Measurements from ENCODE around the gene SERINC5.
A peak's percentile ranks its signal among the peaks of the same experiment; 100 is the strongest.

Gene SERINC5

DNA sequence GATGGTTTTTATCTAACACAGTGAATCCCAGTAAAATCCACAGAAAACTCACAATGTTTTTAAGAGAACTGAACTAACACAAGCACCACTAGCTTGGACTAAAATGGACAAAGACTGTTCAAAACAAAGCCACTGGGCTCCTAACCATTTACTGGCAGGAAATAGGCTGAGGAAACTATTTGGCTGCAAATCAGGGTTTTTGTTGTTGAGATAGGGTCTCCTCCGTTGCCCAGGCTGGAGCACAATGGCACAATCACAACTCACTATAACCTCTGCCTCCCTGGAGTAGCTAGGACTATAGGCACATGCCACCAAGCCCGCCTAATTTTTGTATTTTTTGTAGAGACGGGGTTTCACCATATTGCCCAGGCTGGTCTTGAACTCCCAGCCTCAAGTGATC is 121.0 kb downstream of the SERINC5 start:
- no peak for DNase-seq
- Histone ChIP-seq H3K4me1 (ENCODE audit: control insufficient read depth, insufficient read depth, low read length, poor library complexity, severe bottlenecking) (peaks cover 62% of the 10 kb centered on the region), H3K27ac (ENCODE audit: insufficient read depth, low read length, poor library complexity, severe bottlenecking) (peak overlapping the region; percentile 64)

DNA sequence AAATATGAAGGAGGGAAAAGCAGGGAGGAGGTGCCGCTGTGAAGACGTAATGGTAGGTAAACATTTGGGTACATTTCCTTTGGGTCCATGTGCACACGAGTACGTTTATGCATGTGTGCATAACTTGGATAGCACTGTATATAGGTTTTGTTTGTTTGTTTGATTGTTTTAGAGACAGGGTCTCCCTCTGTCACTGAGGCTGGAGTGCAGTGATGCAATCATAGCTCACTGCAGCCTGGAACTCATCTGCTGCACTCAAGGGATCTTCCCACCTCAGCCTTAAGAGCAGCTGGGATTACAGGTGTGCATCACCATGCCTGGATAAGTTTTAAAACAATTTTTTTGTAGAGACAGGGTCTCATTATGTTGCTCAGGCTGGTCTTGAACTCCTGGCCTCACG is 126.7 kb downstream of the SERINC5 start:
- H3K4me1 ChIP-seq (ENCODE audit: control insufficient read depth, insufficient read depth, low read length, poor library complexity, severe bottlenecking) = peaks cover 43% of the 10 kb centered on the region
- H3K9me3 ChIP-seq (ENCODE audit: control insufficient read depth, low read length) = no peaks in the 10 kb centered on the region
- H3K27ac ChIP-seq (ENCODE audit: insufficient read depth, low read length, poor library complexity, severe bottlenecking) = no peak overlapping the region
- no peak overlapping the region for H3K4me3 ChIP-seq (ENCODE audit: insufficient read depth, low read depth, low read length, poor library complexity, severe bottlenecking)
- H3K36me3 ChIP-seq (ENCODE audit: control insufficient read depth, insufficient read depth, low read length) = peaks cover 3% of the 10 kb centered on the region
- no peaks in the 10 kb centered on the region for H3K27me3 ChIP-seq (replicated peaks; ENCODE audit: control insufficient read depth, insufficient read depth, low read length, poor library complexity, severe bottlenecking)
- DNase-seq = no peak

More for the DNA sequence above, 121.0 kb downstream of the SERINC5 start:
- Histone ChIP-seq H3K36me3 (ENCODE audit: control insufficient read depth, insufficient read depth, low read length) (no peaks in the 10 kb centered on the region), H3K27me3 (replicated peaks; ENCODE audit: control insufficient read depth, insufficient read depth, low read length, poor library complexity, severe bottlenecking) (no peaks in the 10 kb centered on the region), H3K9me3 (ENCODE audit: control insufficient read depth, low read length) (no peaks in the 10 kb centered on the region), H3K4me3 (ENCODE audit: insufficient read depth, low read depth, low read length, poor library complexity, severe bottlenecking) (no peak overlapping the region)

DNA sequence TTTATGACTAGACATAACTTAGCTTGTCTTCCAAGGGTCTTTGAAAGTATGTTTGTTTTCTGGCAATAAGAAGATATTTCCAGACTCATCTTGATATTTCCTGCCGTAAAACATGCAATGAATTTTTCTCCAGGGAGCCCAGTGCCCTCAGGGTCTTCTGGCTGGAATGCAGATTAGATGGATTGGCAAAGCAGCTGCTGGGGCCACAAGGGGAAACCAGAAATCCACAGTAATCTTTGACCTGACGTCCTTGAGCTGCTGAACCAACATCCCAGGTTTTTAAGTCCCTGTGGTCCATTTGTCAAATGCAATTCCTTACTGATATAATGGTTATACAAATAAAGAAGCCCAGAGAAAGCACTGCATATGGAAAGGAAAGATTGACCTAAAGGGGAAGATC is 127.7 kb downstream of the SERINC5 start:
- Histone ChIP-seq H3K4me1 (ENCODE audit: control insufficient read depth, insufficient read depth, low read length, poor library complexity, severe bottlenecking) (peaks cover 34% of the 10 kb centered on the region), H3K4me3 (ENCODE audit: insufficient read depth, low read depth, low read length, poor library complexity, severe bottlenecking) (no peak overlapping the region), H3K27ac (ENCODE audit: insufficient read depth, low read length, poor library complexity, severe bottlenecking) (no peak overlapping the region), H3K27me3 (replicated peaks; ENCODE audit: control insufficient read depth, insufficient read depth, low read length, poor library complexity, severe bottlenecking) (no peaks in the 10 kb centered on the region), H3K9me3 (ENCODE audit: control insufficient read depth, low read length) (no peaks in the 10 kb centered on the region), H3K36me3 (ENCODE audit: control insufficient read depth, insufficient read depth, low read length) (peaks cover 3% of the 10 kb centered on the region)
- no peak for DNase-seq

DNA sequence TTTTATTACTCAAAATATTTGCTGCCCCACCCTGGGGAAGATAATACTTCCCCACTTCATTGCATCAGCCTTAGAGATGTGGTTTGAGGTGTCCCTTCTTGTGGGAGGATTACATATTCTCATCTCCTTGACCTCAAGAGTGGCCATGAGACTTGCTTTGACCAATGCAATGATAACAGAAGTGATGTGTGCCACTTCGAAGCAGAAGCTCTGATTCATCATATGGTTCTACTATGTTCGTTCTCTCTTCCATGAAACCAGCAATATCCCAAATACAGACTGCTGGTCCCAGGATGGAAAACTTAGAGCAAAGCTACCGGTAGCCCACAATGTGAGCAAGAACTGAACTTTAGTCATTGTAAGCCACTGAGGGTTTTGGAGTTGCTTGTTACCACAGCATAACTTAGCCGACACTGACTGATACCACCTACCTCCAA is 128.7 kb downstream of the SERINC5 start:
- peaks cover 3% of the 10 kb centered on the region for H3K36me3 ChIP-seq (ENCODE audit: control insufficient read depth, insufficient read depth, low read length)
- no peaks in the 10 kb centered on the region for H3K9me3 ChIP-seq (ENCODE audit: control insufficient read depth, low read length)
- peaks cover 27% of the 10 kb centered on the region for H3K4me1 ChIP-seq (ENCODE audit: control insufficient read depth, insufficient read depth, low read length, poor library complexity, severe bottlenecking)
- no peak overlapping the region for H3K27ac ChIP-seq (ENCODE audit: insufficient read depth, low read length, poor library complexity, severe bottlenecking)
- no peak overlapping the region for H3K4me3 ChIP-seq (ENCODE audit: insufficient read depth, low read depth, low read length, poor library complexity, severe bottlenecking)
- H3K27me3 ChIP-seq (replicated peaks; ENCODE audit: control insufficient read depth, insufficient read depth, low read length, poor library complexity, severe bottlenecking) = no peaks in the 10 kb centered on the region
- no peak for DNase-seq

DNA sequence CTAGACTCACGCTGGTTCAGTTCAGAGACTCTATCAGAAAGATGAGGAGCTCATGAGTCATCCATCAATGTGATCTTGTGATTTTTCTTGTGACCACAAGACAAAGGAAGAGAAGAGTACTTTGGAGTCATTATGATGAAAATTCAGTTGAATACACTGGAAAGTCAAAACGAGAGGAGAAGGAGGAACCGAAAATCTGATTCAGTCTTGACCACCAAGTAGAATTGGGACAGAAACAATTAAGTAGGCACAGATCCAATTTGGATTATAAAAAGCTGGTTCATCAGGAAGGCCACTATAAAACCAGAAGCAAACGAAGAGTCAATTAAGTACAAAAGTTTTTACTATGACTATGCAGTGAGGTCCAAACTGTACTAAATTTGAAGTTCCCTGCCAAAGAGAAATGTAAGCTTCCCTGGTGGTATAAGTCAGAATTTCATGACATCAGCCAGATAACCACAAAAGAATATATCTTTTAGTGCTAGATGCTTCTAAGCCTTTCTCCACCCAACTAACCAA is 129.8 kb downstream of the SERINC5 start:
- Histone ChIP-seq H3K4me3 (ENCODE audit: insufficient read depth, low read depth, low read length, poor library complexity, severe bottlenecking) (no peak overlapping the region), H3K27me3 (replicated peaks; ENCODE audit: control insufficient read depth, insufficient read depth, low read length, poor library complexity, severe bottlenecking) (no peaks in the 10 kb centered on the region), H3K4me1 (ENCODE audit: control insufficient read depth, insufficient read depth, low read length, poor library complexity, severe bottlenecking) (peaks cover 22% of the 10 kb centered on the region), H3K27ac (ENCODE audit: insufficient read depth, low read length, poor library complexity, severe bottlenecking) (no peak overlapping the region), H3K36me3 (ENCODE audit: control insufficient read depth, insufficient read depth, low read length) (peaks cover 3% of the 10 kb centered on the region), H3K9me3 (ENCODE audit: control insufficient read depth, low read length) (no peaks in the 10 kb centered on the region)
- no peak for DNase-seq

DNA sequence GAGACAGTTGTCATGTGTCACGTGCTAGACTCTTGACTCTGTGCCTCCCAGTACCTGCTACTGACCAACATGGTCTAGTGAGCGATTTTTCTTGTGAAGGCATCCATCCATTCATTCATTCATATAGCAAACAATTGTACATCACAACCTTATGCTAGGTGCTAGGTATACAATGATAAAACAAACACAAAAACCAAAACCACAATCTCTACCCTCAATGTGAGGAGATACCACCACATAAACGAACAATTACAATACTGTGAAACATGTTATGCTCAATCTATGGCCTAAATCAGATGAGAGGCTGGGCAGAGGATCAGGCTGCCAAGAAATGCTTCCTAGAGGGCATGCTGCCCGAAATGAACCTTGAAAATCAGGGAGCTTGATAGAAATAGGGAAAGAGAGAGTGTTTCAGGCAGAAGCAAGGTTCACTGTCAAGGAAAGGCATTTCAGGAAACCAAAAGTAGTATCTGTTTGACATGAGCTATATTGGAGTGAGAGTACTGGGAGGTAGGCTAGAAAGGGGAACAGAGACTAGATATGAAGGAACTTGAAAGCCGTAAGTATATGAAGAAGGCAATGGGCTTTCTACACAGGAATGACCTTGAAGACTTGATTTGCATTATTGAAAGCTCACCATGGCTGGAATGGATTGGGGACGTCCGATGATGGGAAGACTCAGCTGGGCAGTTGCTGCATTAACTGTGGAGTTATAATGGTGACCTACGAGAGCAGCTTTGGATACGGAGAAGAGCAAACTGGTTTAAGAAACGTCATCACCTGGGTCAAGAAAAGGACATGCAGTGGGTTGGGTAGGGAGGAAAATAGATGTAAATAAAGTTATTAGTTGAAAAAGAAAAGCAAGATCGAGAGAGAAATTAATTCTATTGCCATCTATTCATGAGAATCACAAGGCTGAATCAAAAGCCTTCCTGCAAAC is 130.6 kb downstream of the SERINC5 start:
- Histone ChIP-seq H3K9me3 (ENCODE audit: control insufficient read depth, low read length) (no peaks in the 10 kb centered on the region), H3K27me3 (replicated peaks; ENCODE audit: control insufficient read depth, insufficient read depth, low read length, poor library complexity, severe bottlenecking) (no peaks in the 10 kb centered on the region), H3K27ac (ENCODE audit: insufficient read depth, low read length, poor library complexity, severe bottlenecking) (no peak overlapping the region), H3K4me1 (ENCODE audit: control insufficient read depth, insufficient read depth, low read length, poor library complexity, severe bottlenecking) (peaks cover 22% of the 10 kb centered on the region), H3K36me3 (ENCODE audit: control insufficient read depth, insufficient read depth, low read length) (peaks cover 3% of the 10 kb centered on the region), H3K4me3 (ENCODE audit: insufficient read depth, low read depth, low read length, poor library complexity, severe bottlenecking) (no peak overlapping the region)
- DNase-seq = no peak

DNA sequence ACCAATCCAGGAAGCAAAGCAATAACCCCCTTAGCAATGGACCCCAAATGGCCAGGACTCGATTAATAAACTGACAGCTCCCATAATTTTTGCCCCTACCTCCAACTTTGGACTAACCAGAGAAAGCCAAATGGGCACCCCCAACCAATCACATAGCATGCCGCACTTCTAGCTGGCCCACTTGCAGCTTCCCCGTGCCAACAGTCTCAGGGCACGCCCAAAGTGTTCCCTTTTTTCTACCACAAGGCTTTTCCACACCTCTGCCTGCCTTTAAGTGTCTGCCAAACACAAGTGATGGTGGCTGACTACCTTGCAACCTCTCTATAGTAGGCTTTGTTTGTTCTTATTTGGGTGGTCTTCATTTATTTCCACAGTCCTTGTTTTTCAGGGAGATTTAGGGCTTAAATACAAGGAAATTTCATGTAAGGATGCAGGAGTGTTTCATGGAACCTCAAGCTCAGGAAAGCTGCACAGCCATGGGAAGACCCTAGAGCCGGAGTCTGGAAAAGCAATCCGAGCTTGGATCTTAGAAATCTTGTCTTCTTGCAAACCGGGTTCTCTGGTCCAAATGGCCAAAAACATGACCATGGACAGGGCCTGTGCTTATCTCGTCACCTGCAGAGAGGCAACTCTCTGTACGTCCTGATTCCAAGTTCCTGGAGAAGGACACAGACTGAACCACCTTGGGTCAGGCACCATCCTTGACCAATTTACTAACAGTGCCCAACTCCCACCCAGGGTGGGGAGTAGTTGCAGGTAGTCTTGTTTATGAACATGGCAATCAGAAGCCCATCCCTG is 131.5 kb downstream of the SERINC5 start:
- DNase-seq = no peak
- Histone ChIP-seq H3K27me3 (replicated peaks; ENCODE audit: control insufficient read depth, insufficient read depth, low read length, poor library complexity, severe bottlenecking) (no peaks in the 10 kb centered on the region), H3K27ac (ENCODE audit: insufficient read depth, low read length, poor library complexity, severe bottlenecking) (no peak overlapping the region), H3K4me1 (ENCODE audit: control insufficient read depth, insufficient read depth, low read length, poor library complexity, severe bottlenecking) (peaks cover 22% of the 10 kb centered on the region), H3K36me3 (ENCODE audit: control insufficient read depth, insufficient read depth, low read length) (peaks cover 3% of the 10 kb centered on the region), H3K4me3 (ENCODE audit: insufficient read depth, low read depth, low read length, poor library complexity, severe bottlenecking) (no peak overlapping the region), H3K9me3 (ENCODE audit: control insufficient read depth, low read length) (no peaks in the 10 kb centered on the region)

DNA sequence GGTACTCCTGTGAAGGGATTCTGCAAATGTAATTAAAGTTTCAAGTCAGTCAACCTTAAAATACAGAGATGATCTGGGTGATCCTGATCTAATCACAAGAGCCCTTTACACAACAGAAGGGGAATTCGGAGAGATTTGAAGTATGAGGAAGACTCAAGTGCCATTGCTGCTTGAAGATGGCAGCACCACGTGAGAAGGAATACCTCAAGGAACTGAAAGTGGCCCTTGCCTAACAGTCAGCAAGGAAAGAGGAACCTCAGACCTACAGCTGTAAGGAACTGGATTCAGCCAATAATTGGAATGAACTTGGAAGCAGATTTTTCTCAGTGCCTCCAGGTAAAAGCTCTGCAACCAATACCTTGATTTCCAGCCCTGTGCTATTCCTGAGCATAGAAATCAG is 133.3 kb downstream of the SERINC5 start:
- Histone ChIP-seq H3K4me1 (ENCODE audit: control insufficient read depth, insufficient read depth, low read length, poor library complexity, severe bottlenecking) (peaks cover 22% of the 10 kb centered on the region), H3K9me3 (ENCODE audit: control insufficient read depth, low read length) (no peaks in the 10 kb centered on the region), H3K27ac (ENCODE audit: insufficient read depth, low read length, poor library complexity, severe bottlenecking) (no peak overlapping the region)

DNA sequence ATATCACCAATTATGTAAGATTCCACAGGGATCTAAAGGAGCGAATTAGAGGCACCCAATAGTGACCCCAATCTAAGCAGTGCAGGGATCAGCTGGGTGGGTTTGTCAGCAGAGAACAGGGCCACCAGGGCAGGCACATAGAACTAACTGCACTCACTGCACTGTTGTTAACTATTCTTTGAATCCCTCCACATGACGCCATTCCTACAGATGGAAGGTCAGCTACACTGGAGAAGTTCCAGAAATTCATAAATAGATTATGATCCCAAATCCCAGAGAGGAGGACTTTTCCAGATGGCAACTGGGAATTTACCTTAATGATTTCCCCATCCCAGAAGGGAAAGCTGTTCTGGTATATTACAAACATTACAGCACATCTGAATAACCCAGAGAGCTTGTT is 136.5 kb downstream of the SERINC5 start:
- H3K4me3 ChIP-seq (ENCODE audit: insufficient read depth, low read depth, low read length, poor library complexity, severe bottlenecking) = no peak overlapping the region
- no peak for DNase-seq
- no peak overlapping the region for H3K27ac ChIP-seq (ENCODE audit: insufficient read depth, low read length, poor library complexity, severe bottlenecking)
- H3K36me3 ChIP-seq (ENCODE audit: control insufficient read depth, insufficient read depth, low read length) = no peaks in the 10 kb centered on the region
- no peaks in the 10 kb centered on the region for H3K27me3 ChIP-seq (replicated peaks; ENCODE audit: control insufficient read depth, insufficient read depth, low read length, poor library complexity, severe bottlenecking)
- H3K9me3 ChIP-seq (ENCODE audit: control insufficient read depth, low read length) = no peaks in the 10 kb centered on the region
- H3K4me1 ChIP-seq (ENCODE audit: control insufficient read depth, insufficient read depth, low read length, poor library complexity, severe bottlenecking) = peaks cover 16% of the 10 kb centered on the region

More for the DNA sequence above, 133.3 kb downstream of the SERINC5 start:
- no peak for DNase-seq
- H3K27me3 ChIP-seq (replicated peaks; ENCODE audit: control insufficient read depth, insufficient read depth, low read length, poor library complexity, severe bottlenecking) = no peaks in the 10 kb centered on the region
- peaks cover 3% of the 10 kb centered on the region for H3K36me3 ChIP-seq (ENCODE audit: control insufficient read depth, insufficient read depth, low read length)
- no peak overlapping the region for H3K4me3 ChIP-seq (ENCODE audit: insufficient read depth, low read depth, low read length, poor library complexity, severe bottlenecking)

Data from effector memory CD4-positive, alpha-beta T cell (primary cell).